ENCODE measurements around the gene MCC. TPM values are rescaled to one million over a fixed set of nuclear protein-coding genes. Genes with fewer than 3 reads are reported as not detected.
"Not testable (repeated sequence)": the region's sequence is repeated elsewhere in the genome, so short reads cannot be mapped to it uniquely, and the experiment has no call there.

The MCC gene
- total RNA-seq, 1 donor from 2014 or later, result 47.9 TPM

DNA sequence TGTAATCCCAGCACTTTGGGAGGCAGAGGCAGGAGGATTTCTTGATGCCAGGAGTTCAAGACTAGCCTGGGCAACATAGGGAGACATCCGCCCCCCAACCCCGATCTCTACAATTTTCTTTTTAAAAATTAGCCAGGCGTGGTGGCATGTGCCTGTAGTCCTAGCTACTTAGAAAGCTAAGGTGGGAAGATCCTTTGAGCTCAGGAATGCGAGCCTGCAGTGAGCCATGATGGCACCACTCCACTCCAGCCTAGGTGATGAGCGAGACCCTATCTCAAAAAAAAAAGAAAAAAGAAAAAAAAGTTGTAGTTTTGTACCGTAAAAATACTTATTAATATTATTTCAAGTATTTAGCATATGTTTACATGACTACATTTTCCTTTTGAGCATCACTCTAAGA is 82.7 kb downstream of the MCC start:
- no peak overlapping the region for H3K27ac ChIP-seq
- H3K27me3 ChIP-seq, result no peaks in the 10 kb centered on the region
- no peak for DNase-seq (ENCODE audit: extremely low spot score in 2 of 2)
- H3K4me1 ChIP-seq, result no peaks in the 10 kb centered on the region
- H3K9me3 ChIP-seq, result no peaks in the 10 kb centered on the region
- intact Hi-C loops (cut with DNase I), result no loop called here
- no peaks in the 10 kb centered on the region for H3K36me3 ChIP-seq
- no peak overlapping the region for H3K4me3 ChIP-seq
- no peak for TF ChIP-seq POLR2AphosphoS5 (IDR thresholded peaks at IDR 0.05; ENCODE audit: insufficient read depth in 1 of 2, low read depth in 1 of 2)
- TF ChIP-seq, protein P1, sequence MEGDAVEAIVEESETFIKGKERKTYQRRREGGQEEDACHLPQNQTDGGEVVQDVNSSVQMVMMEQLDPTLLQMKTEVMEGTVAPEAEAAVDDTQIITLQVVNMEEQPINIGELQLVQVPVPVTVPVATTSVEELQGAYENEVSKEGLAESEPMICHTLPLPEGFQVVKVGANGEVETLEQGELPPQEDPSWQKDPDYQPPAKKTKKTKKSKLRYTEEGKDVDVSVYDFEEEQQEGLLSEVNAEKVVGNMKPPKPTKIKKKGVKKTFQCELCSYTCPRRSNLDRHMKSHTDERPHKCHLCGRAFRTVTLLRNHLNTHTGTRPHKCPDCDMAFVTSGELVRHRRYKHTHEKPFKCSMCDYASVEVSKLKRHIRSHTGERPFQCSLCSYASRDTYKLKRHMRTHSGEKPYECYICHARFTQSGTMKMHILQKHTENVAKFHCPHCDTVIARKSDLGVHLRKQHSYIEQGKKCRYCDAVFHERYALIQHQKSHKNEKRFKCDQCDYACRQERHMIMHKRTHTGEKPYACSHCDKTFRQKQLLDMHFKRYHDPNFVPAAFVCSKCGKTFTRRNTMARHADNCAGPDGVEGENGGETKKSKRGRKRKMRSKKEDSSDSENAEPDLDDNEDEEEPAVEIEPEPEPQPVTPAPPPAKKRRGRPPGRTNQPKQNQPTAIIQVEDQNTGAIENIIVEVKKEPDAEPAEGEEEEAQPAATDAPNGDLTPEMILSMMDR (IDR thresholded peaks at IDR 0.05), result no peak
- TF ChIP-seq POLR2A (IDR thresholded peaks at IDR 0.05), result no peak

GRCh38 chr5:113404269-113404668 is 84.0 kb downstream of the MCC start:
- H3K4me1 ChIP-seq, result no peaks in the 10 kb centered on the region

DNA sequence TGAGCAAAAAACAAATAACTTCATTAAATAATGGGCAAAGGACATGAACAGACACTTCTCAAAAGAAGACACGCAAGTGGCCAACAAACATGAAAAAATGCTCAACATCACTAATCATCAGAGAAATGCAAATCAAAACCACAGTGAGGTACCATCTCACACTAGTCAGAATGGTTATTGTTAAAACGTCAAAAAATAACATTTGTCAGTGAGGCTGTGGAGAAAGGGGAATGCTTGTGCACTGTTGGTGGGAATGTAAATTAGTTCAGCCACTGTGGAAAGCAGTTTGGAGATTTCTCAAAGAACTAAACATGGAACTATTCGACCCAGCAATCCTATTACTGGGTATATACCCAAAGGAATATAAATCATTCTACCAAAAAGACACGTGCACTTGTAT is 90.3 kb downstream of the MCC start:
- DNase-seq (ENCODE audit: extremely low spot score in 2 of 2); H3K4me1 ChIP-seq; H3K9me3 ChIP-seq; H3K4me3 ChIP-seq; H3K27me3 ChIP-seq; H3K36me3 ChIP-seq; intact Hi-C loops (cut with DNase I); H3K27ac ChIP-seq: not testable (repeated sequence)

More at GRCh38 chr5:113404269-113404668, 84.0 kb downstream of the MCC start:
- Histone ChIP-seq H3K4me3 (no peak overlapping the region), H3K27ac (no peak overlapping the region), H3K9me3 (no peaks in the 10 kb centered on the region), H3K36me3 (no peaks in the 10 kb centered on the region), H3K27me3 (no peaks in the 10 kb centered on the region)
- no peak for TF ChIP-seq POLR2A (IDR thresholded peaks at IDR 0.05)
- TF ChIP-seq POLR2AphosphoS5 (IDR thresholded peaks at IDR 0.05; ENCODE audit: insufficient read depth in 1 of 2, low read depth in 1 of 2), result no peak
- TF ChIP-seq, protein P1 (IDR thresholded peaks at IDR 0.05), result no peak
- DNase-seq (ENCODE audit: extremely low spot score in 2 of 2), result no peak
- intact Hi-C loops (cut with DNase I), result no loop called here

- Histone ChIP-seq H3K27ac (no peak overlapping the region), H3K9me3 (no peaks in the 10 kb centered on the region), H3K4me3 (no peak overlapping the region), H3K4me1 (no peaks in the 10 kb centered on the region), H3K36me3 (no peaks in the 10 kb centered on the region), H3K27me3 (no peaks in the 10 kb centered on the region)
- DNase-seq (ENCODE audit: extremely low spot score in 2 of 2), result no peak
- TF ChIP-seq, protein P1 (IDR thresholded peaks at IDR 0.05), result no peak
- no peak for TF ChIP-seq POLR2AphosphoS5 (IDR thresholded peaks at IDR 0.05; ENCODE audit: insufficient read depth in 1 of 2, low read depth in 1 of 2)
- no peak for TF ChIP-seq POLR2A (IDR thresholded peaks at IDR 0.05)
- intact Hi-C loops (cut with DNase I), result no loop called here
Measured at GRCh38 chr5:113397046-113397445, 91.2 kb downstream of the MCC start.

GRCh38 chr5:113394658-113395057 is 93.6 kb downstream of the MCC start:
- no peak overlapping the region for H3K4me3 ChIP-seq
- no peaks in the 10 kb centered on the region for H3K4me1 ChIP-seq
- no peaks in the 10 kb centered on the region for H3K9me3 ChIP-seq
- H3K36me3 ChIP-seq, result no peaks in the 10 kb centered on the region
- no peak overlapping the region for H3K27ac ChIP-seq
- TF ChIP-seq, protein P1 (IDR thresholded peaks at IDR 0.05), result no peak
- TF ChIP-seq POLR2A (IDR thresholded peaks at IDR 0.05), result no peak
- TF ChIP-seq POLR2AphosphoS5 (IDR thresholded peaks at IDR 0.05; ENCODE audit: insufficient read depth in 1 of 2, low read depth in 1 of 2), result no peak
- H3K27me3 ChIP-seq, result no peaks in the 10 kb centered on the region
- intact Hi-C loops (cut with DNase I), result no loop called here
- no peak for DNase-seq (ENCODE audit: extremely low spot score in 2 of 2)

- Histone ChIP-seq H3K9me3 (no peaks in the 10 kb centered on the region), H3K36me3 (no peaks in the 10 kb centered on the region), H3K27ac (no peak overlapping the region), H3K4me3 (no peak overlapping the region), H3K4me1 (no peaks in the 10 kb centered on the region), H3K27me3 (no peaks in the 10 kb centered on the region)
- TF ChIP-seq POLR2A (IDR thresholded peaks at IDR 0.05) (no peak), POLR2AphosphoS5 (IDR thresholded peaks at IDR 0.05; ENCODE audit: insufficient read depth in 1 of 2, low read depth in 1 of 2) (no peak)
- TF ChIP-seq, protein P1 (IDR thresholded peaks at IDR 0.05), result no peak
- DNase-seq (ENCODE audit: extremely low spot score in 2 of 2), result no peak
- intact Hi-C loops (cut with DNase I), result no loop called here
Measured at GRCh38 chr5:113390224-113390623, 98.0 kb downstream of the MCC start.
